ENCODE results near the gene HGS.

The HGS gene, protein sequence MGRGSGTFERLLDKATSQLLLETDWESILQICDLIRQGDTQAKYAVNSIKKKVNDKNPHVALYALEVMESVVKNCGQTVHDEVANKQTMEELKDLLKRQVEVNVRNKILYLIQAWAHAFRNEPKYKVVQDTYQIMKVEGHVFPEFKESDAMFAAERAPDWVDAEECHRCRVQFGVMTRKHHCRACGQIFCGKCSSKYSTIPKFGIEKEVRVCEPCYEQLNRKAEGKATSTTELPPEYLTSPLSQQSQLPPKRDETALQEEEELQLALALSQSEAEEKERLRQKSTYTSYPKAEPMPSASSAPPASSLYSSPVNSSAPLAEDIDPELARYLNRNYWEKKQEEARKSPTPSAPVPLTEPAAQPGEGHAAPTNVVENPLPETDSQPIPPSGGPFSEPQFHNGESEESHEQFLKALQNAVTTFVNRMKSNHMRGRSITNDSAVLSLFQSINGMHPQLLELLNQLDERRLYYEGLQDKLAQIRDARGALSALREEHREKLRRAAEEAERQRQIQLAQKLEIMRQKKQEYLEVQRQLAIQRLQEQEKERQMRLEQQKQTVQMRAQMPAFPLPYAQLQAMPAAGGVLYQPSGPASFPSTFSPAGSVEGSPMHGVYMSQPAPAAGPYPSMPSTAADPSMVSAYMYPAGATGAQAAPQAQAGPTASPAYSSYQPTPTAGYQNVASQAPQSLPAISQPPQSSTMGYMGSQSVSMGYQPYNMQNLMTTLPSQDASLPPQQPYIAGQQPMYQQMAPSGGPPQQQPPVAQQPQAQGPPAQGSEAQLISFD

DNA sequence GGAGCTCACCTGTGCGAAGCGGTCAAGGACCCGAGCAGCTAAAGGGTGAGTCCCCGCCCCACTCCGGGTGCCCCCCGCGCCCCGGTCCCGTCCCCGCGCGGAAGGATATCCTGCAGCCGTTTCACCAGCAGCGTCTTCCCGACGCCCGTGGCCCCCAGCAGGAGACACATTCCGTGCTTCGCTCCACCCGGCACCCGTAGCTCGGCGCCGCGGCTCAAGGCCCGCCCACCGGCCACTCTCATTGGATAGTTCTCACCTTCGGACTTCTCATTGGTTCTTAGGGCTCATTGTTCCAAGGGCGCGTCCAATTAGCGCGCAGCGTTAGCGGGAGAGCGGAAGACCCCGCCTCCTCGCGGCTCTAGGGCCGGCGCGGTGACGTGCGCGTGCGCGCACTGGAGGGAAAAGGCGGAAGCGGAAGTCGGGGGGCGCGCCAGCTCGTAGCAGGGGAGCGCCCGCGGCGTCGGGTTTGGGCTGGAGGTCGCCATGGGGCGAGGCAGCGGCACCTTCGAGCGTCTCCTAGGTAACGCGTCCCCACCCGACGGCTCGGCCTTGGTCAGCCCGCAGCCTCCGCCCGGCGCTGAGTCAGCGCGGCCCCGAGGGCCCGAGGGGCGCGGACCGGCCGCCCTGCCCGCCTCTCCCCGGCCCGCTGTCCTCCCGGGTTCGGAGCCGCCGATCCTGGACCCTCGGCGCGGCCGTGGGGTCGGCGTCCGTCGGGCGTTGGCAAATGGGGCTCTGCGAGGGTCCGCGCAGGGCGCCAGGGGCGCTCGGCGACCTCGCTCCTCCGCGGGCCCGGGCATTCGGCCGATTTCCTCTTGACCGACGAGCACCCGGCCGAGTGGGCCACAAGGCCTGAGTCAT is at the start of gene HGS, which contains the start of gene ARL16:
TSS of gene HGS (plus strand) at position 428 of the 858 bp plus-strand sequence. CDS start at position 484, 56 bp downstream.
TSS of gene ARL16 (minus strand) at position 214 of the 858 bp plus-strand sequence. CDS start at position 170, 44 bp downstream.
- DNase-seq (ENCODE audit: low spot score), result peak; percentile 100

DNA sequence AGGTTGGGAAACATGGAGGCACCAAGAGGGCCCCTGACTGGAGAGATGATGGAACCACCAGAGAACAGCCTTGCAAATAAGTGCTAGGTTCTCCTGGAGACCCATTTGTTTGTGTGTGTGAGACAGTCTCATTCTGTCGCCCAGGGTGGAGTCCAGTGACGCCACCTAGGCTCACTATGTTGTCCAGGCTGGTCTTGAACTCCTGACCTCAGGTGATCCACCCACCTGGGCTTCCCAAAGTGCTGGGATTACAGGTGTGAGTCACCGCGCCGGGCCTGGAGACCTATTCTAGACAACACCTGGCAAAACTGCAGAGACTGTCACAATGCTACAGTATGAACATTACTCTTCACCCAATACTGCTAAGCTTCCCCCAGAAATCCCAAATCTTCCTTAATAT is 48.4 kb upstream of the HGS start:
- DNase-seq (ENCODE audit: low spot score), result no peak

DNA sequence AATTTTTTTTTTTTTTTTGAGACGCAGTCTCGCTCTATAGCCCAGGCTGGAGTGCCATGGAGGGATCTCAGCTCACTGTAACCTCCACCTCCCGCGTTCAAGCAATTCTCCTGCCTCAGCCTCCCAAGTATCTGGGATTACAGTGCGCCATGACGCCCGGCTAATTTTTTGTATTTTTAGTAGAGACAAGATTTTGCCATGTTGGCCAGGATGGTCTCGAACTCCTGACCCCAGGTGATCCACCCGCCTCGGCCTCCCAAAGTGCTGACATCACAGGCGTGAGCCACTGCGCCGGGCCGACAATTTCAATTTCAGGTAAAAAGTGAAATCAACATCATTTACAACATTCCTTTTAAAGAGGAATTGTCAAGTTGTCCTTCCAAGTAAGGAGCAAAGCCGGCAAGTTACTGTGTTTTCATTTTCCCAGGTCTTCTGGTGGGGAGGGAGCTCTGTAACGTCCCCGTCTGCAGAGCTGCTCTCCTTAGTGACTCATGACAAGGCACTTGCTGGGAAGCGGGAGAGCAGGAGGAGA is 47.8 kb upstream of the HGS start:
- DNase-seq (ENCODE audit: low spot score), result no peak

DNA sequence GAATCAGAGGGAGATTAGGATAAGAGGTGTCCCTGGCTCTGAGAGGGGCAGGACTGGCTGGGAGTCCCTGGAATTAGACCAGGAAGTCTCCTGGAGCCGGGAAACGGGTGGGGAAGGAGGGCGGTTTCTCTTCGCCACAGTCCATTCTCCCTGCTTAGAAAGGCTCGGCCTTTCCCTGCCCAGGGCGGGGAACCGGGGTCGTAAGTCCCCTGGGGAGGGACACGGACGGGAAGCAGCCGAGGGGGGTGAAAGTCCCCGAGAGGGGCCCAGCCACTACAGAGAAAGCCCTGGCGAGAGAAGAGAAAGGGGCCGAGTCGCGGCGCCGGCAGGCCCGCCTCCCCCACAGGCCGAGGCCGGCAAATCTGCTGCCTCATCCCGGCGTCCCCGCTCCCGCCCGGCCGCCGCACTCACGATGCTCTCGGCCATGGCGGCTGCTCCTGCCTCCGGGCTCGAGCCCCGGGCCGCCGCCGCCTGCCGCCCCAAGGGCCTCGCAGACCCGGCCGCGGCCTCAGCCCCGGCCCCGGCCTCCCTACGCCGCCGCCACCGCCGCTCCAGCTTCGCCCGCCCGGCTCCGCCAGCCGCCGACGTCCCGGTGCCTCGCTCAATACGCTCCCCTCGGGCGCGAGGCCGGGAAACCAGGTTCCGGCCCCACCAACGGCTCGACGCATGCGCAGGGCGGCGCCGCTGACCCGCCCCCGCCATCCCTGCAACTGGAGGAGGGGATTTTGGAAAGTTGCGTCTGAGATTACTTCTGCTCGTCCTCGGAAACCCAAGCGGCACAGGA is 47.1 kb upstream of the HGS start, which contains the start of the genes NPLOC4 and TSPAN10:
TSS of gene NPLOC4 (minus strand) at position 608 of the 784 bp plus-strand sequence. CDS start at position 426, 182 bp downstream.
TSS of gene TSPAN10 (plus strand) at position 692 of the 784 bp plus-strand sequence. CDS start 5,217 bp downstream, outside the sequence.
- DNase-seq (ENCODE audit: low spot score), result peak; percentile 97

DNA sequence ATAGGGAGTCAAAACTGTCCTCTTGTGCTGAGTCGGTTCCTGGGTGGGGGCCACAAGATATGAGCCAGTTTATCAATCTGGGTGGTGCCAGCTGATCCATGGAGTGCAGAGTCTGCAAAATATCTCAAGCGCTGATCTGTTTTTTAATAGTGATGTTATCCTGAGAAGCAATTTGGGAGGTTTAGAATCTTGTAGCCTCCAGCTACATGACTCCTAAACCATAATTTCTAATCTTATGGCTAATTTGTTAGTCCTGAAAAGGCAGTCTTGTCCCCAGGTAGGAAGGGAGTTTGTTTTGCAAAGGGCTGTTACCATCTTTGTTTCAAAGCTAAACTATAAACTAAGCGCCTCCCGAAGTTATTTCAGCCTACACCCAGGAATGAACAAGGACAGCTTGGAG is 45.1 kb upstream of the HGS start:
- DNase-seq (ENCODE audit: low spot score), result no peak

DNA sequence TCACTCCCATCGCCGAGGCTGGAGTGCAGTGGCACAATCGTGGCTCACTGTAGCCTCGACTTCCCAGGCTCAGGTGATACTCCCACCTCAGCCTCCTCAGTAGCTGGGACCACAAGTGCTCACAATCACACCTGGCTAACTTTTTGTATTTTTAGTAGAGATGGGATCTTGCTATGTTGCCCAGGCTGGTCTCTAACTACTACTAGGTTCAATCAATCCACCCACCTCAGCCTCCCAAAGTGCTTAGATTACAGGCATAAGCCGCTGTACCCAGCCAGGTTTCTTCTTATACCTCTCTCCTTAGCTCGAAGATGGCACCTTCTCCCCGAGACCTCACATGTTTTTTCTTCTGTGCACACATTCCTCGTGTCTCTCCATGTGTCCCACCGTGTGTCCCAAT is 43.8 kb upstream of the HGS start:
- DNase-seq (ENCODE audit: low spot score), result no peak

DNA sequence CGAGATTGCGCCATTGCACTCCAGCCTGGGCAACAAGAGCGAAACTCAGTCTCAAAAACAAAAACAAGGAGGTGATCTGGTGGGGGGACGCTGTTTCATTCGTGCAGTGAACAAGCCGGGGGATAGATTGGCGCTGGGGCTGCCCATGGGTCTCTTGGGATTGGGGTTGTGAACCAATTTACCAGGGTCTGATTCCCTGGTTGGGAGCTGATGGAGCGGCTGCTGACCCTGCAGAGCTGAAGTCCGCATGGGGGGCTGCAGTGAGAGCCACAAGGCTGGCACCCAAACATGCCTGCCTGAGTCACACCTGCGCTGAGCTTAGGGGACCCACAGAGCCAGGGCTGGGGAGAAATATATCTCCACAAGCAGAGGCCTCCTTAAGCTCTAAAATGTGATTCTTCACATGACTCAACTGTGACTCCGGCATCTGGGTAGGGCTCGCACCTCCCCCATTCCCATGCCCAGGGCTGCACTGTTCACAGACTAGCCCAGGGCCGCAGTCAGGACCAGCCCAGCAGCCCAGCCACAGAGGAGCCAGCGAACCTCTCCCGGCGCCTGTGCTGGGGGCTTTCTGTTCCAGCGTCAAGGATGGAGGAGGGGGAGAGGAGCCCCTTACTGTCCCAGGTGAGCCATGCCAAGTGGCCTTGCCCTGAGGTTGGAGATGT is 41.9 kb upstream of the HGS start:
- DNase-seq (ENCODE audit: low spot score), result peak; percentile 94

DNA sequence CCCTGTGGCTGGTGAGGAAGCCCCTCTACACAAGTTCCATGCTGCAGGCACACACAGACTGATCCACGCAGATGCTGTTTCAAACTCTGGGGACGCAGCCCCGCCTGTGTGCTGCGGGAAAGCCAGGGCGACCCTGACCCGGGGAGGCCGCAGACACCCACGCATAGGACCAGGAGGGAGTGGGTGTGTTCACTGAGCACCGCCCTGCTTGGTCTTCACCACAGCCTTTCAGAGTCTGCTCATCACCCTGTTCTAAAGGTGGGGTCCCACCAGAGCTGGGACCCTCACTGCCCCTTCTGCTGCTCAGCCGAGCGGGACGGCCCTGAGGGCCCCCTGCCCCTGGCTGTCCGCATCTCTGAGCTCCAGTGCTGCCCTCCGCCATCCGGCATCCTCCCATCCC is 39.3 kb upstream of the HGS start:
- DNase-seq (ENCODE audit: low spot score), result no peak

DNA sequence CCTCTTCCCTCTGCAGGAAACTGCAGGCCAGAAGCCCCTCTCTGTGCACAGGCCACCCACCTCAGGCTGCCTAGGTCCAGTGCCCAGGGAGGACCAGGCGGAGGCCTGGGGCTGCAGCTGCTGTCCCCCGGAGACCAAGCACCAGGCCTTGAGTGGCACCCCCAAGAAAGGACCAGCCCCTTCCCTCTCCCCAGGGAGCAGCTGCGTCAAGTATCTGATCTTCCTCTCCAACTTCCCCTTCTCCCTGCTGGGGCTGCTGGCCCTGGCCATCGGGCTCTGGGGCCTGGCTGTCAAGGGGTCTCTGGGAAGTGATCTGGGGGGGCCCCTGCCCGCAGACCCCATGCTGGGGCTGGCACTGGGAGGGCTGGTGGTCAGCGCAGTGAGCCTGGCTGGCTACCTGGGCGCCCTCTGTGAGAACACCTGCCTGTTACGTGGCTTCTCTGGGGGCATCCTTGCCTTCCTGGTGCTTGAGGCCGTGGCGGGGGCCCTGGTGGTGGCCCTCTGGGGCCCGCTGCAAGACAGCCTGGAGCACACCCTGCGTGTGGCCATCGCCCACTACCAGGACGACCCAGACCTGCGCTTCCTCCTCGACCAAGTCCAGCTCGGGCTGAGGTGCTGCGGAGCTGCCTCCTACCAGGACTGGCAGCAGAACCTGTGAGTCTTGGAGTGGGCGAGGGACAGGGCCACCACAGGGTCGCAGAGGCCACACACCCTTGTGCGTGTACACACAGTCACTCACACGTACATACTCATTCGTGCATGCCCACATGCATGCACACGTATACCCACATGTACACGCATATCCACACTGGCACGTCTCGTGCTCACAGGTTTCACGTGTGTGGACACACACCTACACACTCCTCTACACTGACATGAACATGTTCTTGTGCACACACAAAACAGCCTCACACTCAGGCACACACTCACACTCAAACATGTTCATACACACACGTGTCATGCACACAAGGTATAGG is 38.5 kb upstream of the HGS start:
- DNase-seq (ENCODE audit: low spot score), result no peak

DNA sequence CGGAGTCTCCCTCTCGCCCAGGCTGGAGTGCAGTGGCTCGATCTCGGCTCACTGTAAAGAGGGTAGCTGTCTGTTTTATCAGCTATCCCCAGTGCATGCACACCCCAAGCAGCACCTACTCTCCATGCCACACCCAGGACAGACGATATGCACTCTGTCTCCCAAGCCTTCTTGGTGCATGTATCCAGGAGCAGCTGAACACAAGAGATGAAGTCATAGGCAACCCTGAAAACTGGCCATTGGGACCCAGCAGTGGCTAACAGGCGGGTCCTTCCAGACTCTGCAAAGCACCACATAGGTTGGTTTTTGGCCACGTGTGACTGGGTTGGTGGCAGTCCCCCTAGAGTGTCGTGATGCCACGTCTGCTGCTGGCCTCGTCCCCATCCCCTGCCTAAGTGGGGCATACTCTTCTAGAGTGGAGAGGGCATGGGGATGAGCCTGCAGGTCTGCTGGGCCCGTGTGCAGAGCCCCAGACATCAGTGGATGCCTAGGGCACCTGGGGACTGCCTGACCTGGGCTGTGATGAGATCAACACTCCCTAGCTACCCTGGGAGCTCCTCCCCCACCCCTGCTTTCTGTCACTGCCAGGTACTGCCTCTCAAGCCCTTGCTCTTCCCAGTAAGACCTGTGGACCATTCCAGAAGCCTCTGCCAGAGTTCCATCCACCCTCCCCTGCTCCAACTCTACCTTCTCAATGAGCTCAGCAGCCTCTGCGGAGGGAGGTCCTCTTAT is 36.8 kb upstream of the HGS start:
- DNase-seq (ENCODE audit: low spot score), result no peak

DNA sequence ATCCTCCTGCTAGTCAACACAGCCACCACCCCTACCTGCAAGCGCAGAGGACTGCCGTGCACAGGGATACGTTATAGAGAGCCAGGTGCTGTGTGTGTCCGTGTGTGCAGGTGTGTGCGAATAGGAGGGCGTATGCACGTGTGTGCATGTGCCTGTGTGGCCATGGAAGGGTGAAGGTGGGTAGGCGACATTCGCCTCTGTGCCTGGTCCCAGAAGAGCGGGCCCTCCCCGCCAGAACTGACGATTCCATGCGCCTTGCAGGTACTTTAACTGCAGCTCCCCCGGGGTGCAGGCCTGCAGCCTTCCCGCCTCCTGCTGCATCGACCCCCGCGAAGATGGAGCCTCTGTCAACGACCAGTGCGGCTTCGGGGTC is 36.2 kb upstream of the HGS start:
- DNase-seq (ENCODE audit: low spot score), result no peak

DNA sequence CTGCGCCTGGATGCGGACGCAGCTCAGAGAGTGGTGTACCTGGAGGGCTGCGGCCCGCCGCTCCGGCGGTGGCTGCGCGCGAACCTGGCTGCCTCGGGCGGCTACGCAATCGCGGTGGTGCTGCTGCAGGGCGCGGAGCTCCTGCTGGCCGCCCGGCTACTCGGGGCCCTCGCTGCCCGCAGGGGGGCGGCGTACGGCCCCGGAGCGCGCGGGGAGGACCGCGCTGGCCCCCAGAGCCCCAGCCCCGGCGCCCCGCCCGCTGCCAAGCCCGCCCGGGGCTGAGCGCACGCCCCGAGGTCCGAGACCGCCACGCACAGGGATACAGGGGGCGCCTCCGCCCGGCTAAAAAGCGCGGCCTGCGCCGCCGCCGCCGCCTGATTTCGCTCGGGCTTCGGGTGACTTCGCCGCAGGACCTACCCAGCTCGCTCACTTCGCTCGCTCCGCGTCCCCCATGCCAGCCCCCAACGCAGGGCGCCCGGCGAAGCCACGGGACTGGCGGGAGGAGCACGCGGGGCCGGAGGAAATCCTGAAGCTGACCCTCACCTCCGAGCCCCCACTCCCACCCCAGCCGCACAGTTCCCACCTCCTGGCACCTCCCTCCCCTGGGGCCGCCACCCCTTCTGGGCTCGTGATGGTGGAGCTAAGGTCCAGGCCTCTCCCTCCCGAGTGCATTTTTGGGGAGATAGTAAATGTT is 35.7 kb upstream of the HGS start:
- DNase-seq (ENCODE audit: low spot score), result no peak

DNA sequence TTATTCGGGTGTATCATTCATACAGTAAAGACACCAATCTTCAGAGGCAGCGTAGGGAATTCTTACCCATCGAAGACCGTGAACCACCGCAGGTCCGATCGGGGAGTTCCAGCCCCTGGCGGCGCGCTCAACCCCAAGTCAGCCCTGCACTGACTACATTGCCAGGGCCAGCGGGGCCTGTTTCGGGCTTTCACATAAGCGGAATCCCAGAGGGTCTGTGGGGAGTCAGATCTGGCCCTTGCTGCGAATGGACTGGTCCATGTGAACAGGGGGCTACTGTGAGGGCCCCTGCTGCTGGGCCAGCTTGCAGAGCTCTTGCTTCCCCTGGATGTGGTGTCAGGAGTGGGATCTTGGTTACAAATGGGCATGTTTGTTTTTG is 35.1 kb upstream of the HGS start:
- DNase-seq (ENCODE audit: low spot score), result no peak

DNA sequence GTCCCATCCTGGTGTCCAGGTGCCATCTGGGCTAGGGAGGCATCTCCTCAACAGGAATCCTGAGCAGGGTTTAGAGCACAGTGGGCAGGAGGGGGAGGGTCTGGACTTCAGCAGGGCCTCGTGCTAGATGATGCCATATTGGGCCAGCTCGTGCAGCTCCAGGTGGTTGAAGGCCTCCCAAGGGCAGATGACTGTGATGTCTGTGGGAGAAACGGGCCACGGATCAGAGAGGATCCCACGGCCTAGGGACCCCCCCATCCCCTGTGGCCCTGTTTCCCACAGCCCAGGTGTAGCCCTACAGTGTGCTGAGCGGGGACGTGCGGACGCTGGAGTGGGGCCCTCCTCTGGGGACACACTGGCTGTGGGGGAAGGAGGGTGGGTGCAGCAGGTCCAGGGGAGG is 32.9 kb upstream of the HGS start:
- no peak for DNase-seq (ENCODE audit: low spot score)

DNA sequence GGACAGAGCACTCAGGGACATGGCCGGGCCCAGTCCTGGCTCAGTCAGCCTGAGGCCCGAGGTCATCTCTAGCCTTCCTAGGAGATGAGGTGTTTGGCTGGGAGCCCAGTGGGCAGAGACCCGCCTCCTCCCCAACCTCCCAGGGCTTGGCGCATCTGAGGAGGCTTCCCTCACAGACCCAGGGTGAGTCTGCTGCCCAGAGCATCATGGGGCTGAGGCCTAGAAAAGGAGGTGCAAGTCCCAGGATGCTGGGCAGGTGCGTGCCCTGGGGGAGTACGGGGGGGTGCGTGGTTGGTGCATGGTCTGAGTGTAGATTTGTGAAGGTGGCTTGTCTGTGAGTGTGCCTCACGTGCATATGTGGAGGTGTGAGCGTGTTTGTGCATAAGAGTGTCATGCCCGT is 32.1 kb upstream of the HGS start:
- DNase-seq (ENCODE audit: low spot score), result peak; percentile 87

DNA sequence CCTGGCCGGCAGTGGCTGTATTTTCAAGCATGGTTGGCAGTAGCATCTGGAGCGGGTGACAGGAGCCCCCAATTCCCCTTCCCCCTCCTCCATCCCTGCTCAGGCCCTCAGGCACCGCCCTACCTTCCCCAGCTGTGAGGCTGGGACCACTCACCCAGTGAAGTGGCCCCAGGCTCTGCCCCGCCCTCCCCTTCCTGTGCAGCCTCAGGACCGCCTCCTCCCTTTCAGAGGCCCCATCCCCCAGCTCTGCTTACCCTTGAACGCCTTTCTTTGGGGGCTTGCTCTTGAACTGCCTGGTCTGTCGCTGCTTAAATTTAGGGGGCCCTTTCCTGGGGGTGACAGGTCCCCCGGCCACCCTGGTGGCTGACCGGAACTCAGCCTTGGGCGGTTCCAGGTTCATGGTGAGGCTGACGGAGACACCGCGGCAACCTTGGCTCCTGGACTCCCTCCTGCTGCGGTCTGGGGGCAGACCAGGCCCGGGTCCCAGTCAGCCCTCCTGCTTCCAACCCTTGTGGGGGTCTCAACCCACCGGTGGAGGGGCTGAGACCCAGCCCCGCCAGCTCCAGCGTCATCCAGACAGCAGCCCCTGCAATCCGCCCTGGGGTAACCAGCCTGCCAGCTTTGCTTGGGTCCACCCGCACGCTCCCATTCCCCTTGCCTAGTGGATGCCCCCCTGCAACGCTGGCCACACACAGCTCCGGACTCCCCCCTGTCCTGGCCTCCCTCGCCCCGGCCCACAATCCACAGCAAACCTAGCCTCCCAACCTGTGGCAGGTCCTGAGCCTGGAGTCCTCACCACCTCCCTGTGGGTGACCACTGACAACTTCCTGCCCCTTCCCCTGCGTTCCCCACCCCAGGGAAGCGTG is 30.7 kb upstream of the HGS start:
- no peak for DNase-seq (ENCODE audit: low spot score)
